Fibroblast of skin of scalp (primary cell): ENCODE measurements around the gene BEST4.
"Not testable (repeated sequence)": the region's sequence is repeated elsewhere in the genome, so short reads cannot be mapped to it uniquely, and the experiment has no call there.

Source experiments
- DNase-seq: peaks from one replicate; pipeline ENCODE4 v3.0.0-alpha.2; 2013

The BEST4 gene

GRCh38 chr1:44776730-44777068 lies 11.3 kb downstream of the BEST4 start:
- no peak for DNase-seq

GRCh38 chr1:44775930-44776729 lies 11.8 kb downstream of the BEST4 start:
- DNase-seq = no peak

GRCh38 chr1:44775078-44775929 lies 12.7 kb downstream of the BEST4 start, which contains the start of gene RPS8:
Gene RPS8 (plus strand): TSS chr1:44775540. CDS start chr1:44775597, 57 bp downstream.
- peak; percentile 95 for DNase-seq

- not testable (repeated sequence) for DNase-seq
These were observed 21.5 kb downstream of the BEST4 start for GRCh38 chr1:44766421-44766820.

GRCh38 chr1:44760876-44761275 lies 27.1 kb downstream of the BEST4 start:
- DNase-seq = no peak

GRCh38 chr1:44759077-44759476 lies 28.9 kb downstream of the BEST4 start:
- no peak for DNase-seq

- no peak for DNase-seq
These were observed 30.6 kb downstream of the BEST4 start for GRCh38 chr1:44757420-44757819.

- DNase-seq = no peak
These were observed 40.1 kb downstream of the BEST4 start for GRCh38 chr1:44747878-44748277.

GRCh38 chr1:44743211-44743610 lies 44.8 kb downstream of the BEST4 start:
- DNase-seq = no peak

GRCh38 chr1:44740179-44740617 lies 47.8 kb downstream of the BEST4 start:
- no peak for DNase-seq

- peak; percentile 98 for DNase-seq
These were observed 48.4 kb downstream of the BEST4 start, which contains the start of gene KIF2C for GRCh38 chr1:44739307-44740178. Gene KIF2C (plus strand): TSS chr1:44739837. CDS start chr1:44739933, 96 bp downstream.

- DNase-seq = not testable (repeated sequence)
These were observed 49.0 kb downstream of the BEST4 start for GRCh38 chr1:44738953-44739306.

- no peak for DNase-seq
These were observed 52.0 kb downstream of the BEST4 start for GRCh38 chr1:44735992-44736391.

GRCh38 chr1:44733784-44734183 lies 54.2 kb downstream of the BEST4 start:
- no peak for DNase-seq
